HepG2 (cell line): ENCODE measurements around the gene RHOT2. TPM values are rescaled to one million over a fixed set of nuclear protein-coding genes. Genes with fewer than 3 reads are reported as not detected.
A peak's percentile ranks its signal among the peaks of the same experiment; 100 is the strongest.

Experiments used
- ADNP ChIP-seq: sonication (generic); formaldehyde crosslinking; IDR thresholded peaks from 2 replicates; pipeline ENCODE4 v1.4.0; 2020; ENCODE audit warnings: missing genetic modification reagents
- ARHGAP35 ChIP-seq: sonication (generic); formaldehyde crosslinking; IDR thresholded peaks from 2 replicates; pipeline ENCODE4 v1.9.0; 2022; ENCODE audit warnings: mild to moderate bottlenecking, inconsistent platforms, moderate library complexity, missing genetic modification reagents, borderline replicate concordance
- ARID5B ChIP-seq: IDR thresholded peaks from 2 replicates; pipeline ENCODE4 v1.4.0; 2020; ENCODE audit warnings: mild to moderate bottlenecking, missing genetic modification reagents
- BORCS8-MEF2B ChIP-seq: sonication (generic); formaldehyde crosslinking; IDR thresholded peaks from 2 replicates; pipeline ENCODE4 v1.8.0; 2022; ENCODE audit warnings: mild to moderate bottlenecking, missing genetic modification reagents
- ELF1 ChIP-seq: sonication (generic); formaldehyde crosslinking; IDR thresholded peaks from 2 replicates; pipeline ENCODE4 v1.4.0; 2020; ENCODE audit warnings: missing genetic modification reagents
- GATA4 ChIP-seq: sonication (generic); IDR thresholded peaks from 2 replicates; pipeline ENCODE4 v1.6.1; 2016; ENCODE audit warnings: antibody characterized with exemption, low read depth, borderline replicate concordance
- HNRNPLL ChIP-seq: fragments of 200-400 bp; formaldehyde crosslinking; IDR thresholded peaks from 2 replicates; pipeline ENCODE4 v1.6.1; 2017; ENCODE audit warnings: mild to moderate bottlenecking, low read depth, low read length; ENCODE audit not compliant: poor library complexity, severe bottlenecking
- IRF9 ChIP-seq: sonication (generic); formaldehyde crosslinking; IDR thresholded peaks from 2 replicates; pipeline ENCODE4 v1.8.0; 2022; ENCODE audit warnings: missing genetic modification reagents, mild to moderate bottlenecking, borderline replicate concordance
- MBD4 ChIP-seq: IDR thresholded peaks from 2 replicates; pipeline ENCODE4 v1.6.1; 2012; ENCODE audit warnings: low read length, inconsistent platforms, borderline replicate concordance
- RXRB ChIP-seq: IDR thresholded peaks from 2 replicates; pipeline ENCODE4 v1.6.1; 2016; ENCODE audit warnings: borderline replicate concordance, missing genetic modification reagents, missing compliant biosample characterization
- THAP9 ChIP-seq: sonication (generic); formaldehyde crosslinking; IDR thresholded peaks from 2 replicates; pipeline ENCODE4; 2020; ENCODE audit warnings: missing genetic modification reagents, mild to moderate bottlenecking, borderline replicate concordance
- ZNF274 ChIP-seq: sonication (generic); formaldehyde crosslinking; IDR thresholded peaks from 2 replicates; pipeline ENCODE4 v1.5.1; 2020; ENCODE audit warnings: mild to moderate bottlenecking, missing genetic modification reagents
- ZNF296 ChIP-seq: sonication (generic); formaldehyde crosslinking; conservative IDR thresholded peaks from 2 replicates; pipeline ENCODE4 v1.5.0; 2020; ENCODE audit warnings: mild to moderate bottlenecking, missing genetic modification reagents
- ZNF513 ChIP-seq: sonication (generic); formaldehyde crosslinking; conservative IDR thresholded peaks from 2 replicates; pipeline ENCODE4 v1.5.0; 2020; ENCODE audit warnings: missing genetic modification reagents
- ZNF547 ChIP-seq: sonication (generic); formaldehyde crosslinking; IDR thresholded peaks from 2 replicates; pipeline ENCODE4 v1.5.1; 2020; ENCODE audit warnings: mild to moderate bottlenecking, missing genetic modification reagents
- ZNF552 ChIP-seq: sonication (generic); formaldehyde crosslinking; IDR thresholded peaks from 2 replicates; pipeline ENCODE4 v1.9.0; 2022; ENCODE audit warnings: missing genetic modification reagents, mild to moderate bottlenecking, borderline replicate concordance
- ZNF709 ChIP-seq: sonication (generic); formaldehyde crosslinking; IDR thresholded peaks from 2 replicates; pipeline ENCODE4 v1.5.0; 2020; ENCODE audit warnings: mild to moderate bottlenecking, missing genetic modification reagents
- ZNF724P ChIP-seq: sonication (generic); formaldehyde crosslinking; IDR thresholded peaks from 2 replicates; pipeline ENCODE4 v1.8.0; 2022; ENCODE audit warnings: missing genetic modification reagents, borderline replicate concordance
- ZSCAN21 ChIP-seq: sonication (generic); formaldehyde crosslinking; IDR thresholded peaks from 2 replicates; pipeline ENCODE4 v1.8.0; 2022; ENCODE audit warnings: mild to moderate bottlenecking, missing genetic modification reagents, moderate library complexity, borderline replicate concordance
- polyA plus RNA-seq, 8 experiments: library from polyadenylated mRNA; depleted of rRNA in 3 of 8; stranded (reverse) in 7 of 8; unstranded in 1 of 8; fragments of >200 nt; fragmentation: Illumina TruSeq in 4 of 8; extraction: Trizol in 4 of 8; gene quantifications; 2 replicates each; pipeline versions ENCODE4 v1.2.1 to v1.2.3, GENCODE V29; 2011 to 2016; ENCODE audit warnings: low read depth in 4 of 8, missing spikeins in 1 of 8, mixed read lengths in 1 of 8; ENCODE audit not compliant: insufficient read depth in 1 of 8
- total RNA-seq, 5 experiments: library from RNA; depleted of rRNA; stranded (reverse); fragments of >200 nt; fragmentation: Illumina TruSeq; extraction: Trizol; gene quantifications; 2 replicates each; pipeline ENCODE4 v1.2.3, GENCODE V29; 2016; ENCODE audit warnings: low read depth in 1 of 5

Gene RHOT2
- total and polyA plus RNA-seq, 2 of the 13 experiments (the other 11 are each of a cell fraction or from before 2014, with no cell fraction given), result 63.6 to 76.9 TPM

- no peak for TF ChIP-seq THAP9
- no peak for TF ChIP-seq ARHGAP35
- no peak for TF ChIP-seq ZNF709
- no peak for TF ChIP-seq ZNF513 (CRISPR knock-in tag)
- TF ChIP-seq GATA4, result no peak
- TF ChIP-seq ADNP (CRISPR knock-in tag), result no peak
- TF ChIP-seq IRF9 (CRISPR knock-in tag), result peak; percentile 67; the same call in 1 of the 2 replicates
- peak; percentile 87; the same call in 1 of the 2 replicates for TF ChIP-seq ZSCAN21 (CRISPR knock-in tag)
- TF ChIP-seq RXRB (CRISPR knock-in tag), result peak; percentile 62
- TF ChIP-seq ZNF552 (CRISPR knock-in tag), result no peak
- TF ChIP-seq ZNF547 (CRISPR knock-in tag), result peak; percentile 69; the same call in 1 of the 2 replicates
- peak; percentile 63 for TF ChIP-seq BORCS8-MEF2B (CRISPR knock-in tag)
- peak; percentile 75; the same call in 1 of the 2 replicates for TF ChIP-seq ZNF724P (CRISPR knock-in tag)
- 0 out of 2 replicates have a peak, but pooled peaks have one; percentile 41 for TF ChIP-seq ZNF274 (CRISPR knock-in tag)
- peak; percentile 75 for TF ChIP-seq ELF1 (CRISPR knock-in tag)
- TF ChIP-seq HNRNPLL, result peak; percentile 53
- no peak for TF ChIP-seq MBD4
- TF ChIP-seq ZNF296, result no peak
- peak; percentile 10; the same call in 1 of the 2 replicates for TF ChIP-seq ARID5B (CRISPR knock-in tag)
Measured at GRCh38 chr16:667780-668518, at the start of gene RHOT2 (continued).
